ENCODE data around the gene AURKB. TPM values are rescaled to one million over a fixed set of nuclear protein-coding genes. Genes with fewer than 3 reads are reported as not detected.

AURKB gene
- total and polyA plus RNA-seq, 2 of the 13 experiments (the other 11 are each of a cell fraction or from before 2014, with no cell fraction given), result 29.5 to 75.3 TPM

- TF ChIP-seq ZBTB14 (CRISPR knock-in tag; IDR thresholded peaks at IDR 0.05) (no peak; the same call in 1 of the 2 replicates), NCOR1 (IDR thresholded peaks at IDR 0.05; ENCODE audit: borderline replicate concordance, low read length) (0 out of 2 replicates have a peak, but pooled peaks have one; percentile 25), HNRNPUL1 (IDR thresholded peaks at IDR 0.05; ENCODE audit: low read depth, low read length) (no peak), ZNF256 (CRISPR knock-in tag; conservative IDR thresholded peaks at IDR 0.05) (peak; percentile 55; the same call in 1 of the 2 replicates), FIP1L1 (IDR thresholded peaks at IDR 0.05; ENCODE audit: borderline replicate concordance, insufficient read depth, low read depth, low read length) (0 out of 2 replicates have a peak, but pooled peaks have one; percentile 38), FOXO1 (CRISPR knock-in tag; IDR thresholded peaks at IDR 0.05) (peak; percentile 43; the same call in 1 of the 2 replicates), YY1 (IDR thresholded peaks at IDR 0.05; ENCODE audit: insufficient read depth, insufficient replicate concordance, low read depth, low read length) (peak; percentile 80), SOX5 (CRISPR knock-in tag; IDR thresholded peaks at IDR 0.05; ENCODE audit: borderline replicate concordance) (no peak), ATF7-NPFF (CRISPR knock-in tag; IDR thresholded peaks at IDR 0.05; ENCODE audit: low read depth) (peak; percentile 87), ZNF362 (CRISPR knock-in tag; IDR thresholded peaks at IDR 0.05; ENCODE audit: borderline replicate concordance) (no peak), SAP130 (CRISPR knock-in tag; IDR thresholded peaks at IDR 0.05; ENCODE audit: low read depth) (peak; percentile 72; the same call in 1 of the 2 replicates), ZNF263 (CRISPR knock-in tag; IDR thresholded peaks at IDR 0.05) (no peak; the same call in 1 of the 2 replicates), SMYD3 (CRISPR knock-in tag; IDR thresholded peaks at IDR 0.05) (peak; percentile 66; the same call in 1 of the 2 replicates), ZNF788 (CRISPR knock-in tag; IDR thresholded peaks at IDR 0.05; ENCODE audit: borderline replicate concordance) (peak; percentile 73; the same call in 1 of the 2 replicates), GFI1 (CRISPR knock-in tag; IDR thresholded peaks at IDR 0.05; ENCODE audit: borderline replicate concordance) (peak; percentile 83; the same call in 1 of the 2 replicates), ARID5B (CRISPR knock-in tag; IDR thresholded peaks at IDR 0.05) (peak; percentile 60; the same call in 1 of the 2 replicates), ZNF143 (CRISPR knock-in tag; IDR thresholded peaks at IDR 0.05) (no peak; the same call in 1 of the 2 replicates), YEATS4 (CRISPR knock-in tag; IDR thresholded peaks at IDR 0.05; ENCODE audit: borderline replicate concordance) (peak; percentile 85; the same call in 1 of the 2 replicates), ZKSCAN5 (CRISPR knock-in tag; IDR thresholded peaks at IDR 0.05) (no peak), MXI1 (IDR thresholded peaks at IDR 0.05; ENCODE audit: borderline replicate concordance, low read depth, low read length) (no peak), ZNF704 (CRISPR knock-in tag; IDR thresholded peaks at IDR 0.05; ENCODE audit: borderline replicate concordance) (no peak)
Measured at GRCh38 chr17:8222630-8223355, 12.4 kb upstream of the AURKB start (continued).

Data from HepG2 (cell line).